K562 (cell line): ENCODE measurements around the gene PRR36. TPM values are rescaled to one million over a fixed set of nuclear protein-coding genes. Genes with fewer than 3 reads are reported as not detected.
A peak's percentile ranks its signal among the peaks of the same experiment; 100 is the strongest.

Source experiments
- ATAC-seq: fragments of 200-7000 bp; cut with Tn5 transposase; 3 replicates; pipeline ENCODE4 v1.9.1; 2020; ENCODE audit warnings: moderate library complexity
- BruUV-seq: library from RNA; stranded (reverse); fragments of 400-500 nt; replicated peaks from 2 replicates; lab custom pipeline; 2021; lab: Mats Ljungman, UMichigan
- CTCF ChIA-PET: fragments of 300-600 bp; formaldehyde crosslinking; extraction: SDS; loops from one replicate; lab custom pipeline; 2021; ENCODE audit warnings: low intra/inter-chr PET ratio; lab: Yijun Ruan, JAX
- POLR2A ChIA-PET: fragments of 300-600, 350-650 bp; sonication (Branson Sonifier 250); formaldehyde crosslinking; extraction: SDS; loops from one replicate; lab custom pipeline; 2021; ENCODE audit warnings: antibody characterized with exemption, inconsistent platforms; lab: Yijun Ruan, JAX
- DNase-seq, 4 experiments: peaks; one replicate each; pipeline versions ENCODE4 v3.0.0 to v3.0.0-alpha.2; 2011 to 2018; ENCODE audit warnings: low spot score in 3 of 4, mixed read lengths in 3 of 4; ENCODE audit errors: extremely low read depth in 1 of 4
- FAIRE-seq: peaks from 2 replicates; lab custom pipeline; 2011; peaks lifted over from hg19 to GRCh38; lab: Jason Lieb, UNC
- H2AFZ ChIP-seq: 2 replicates; pipeline ENCODE4 v1.6.0; 2011; ENCODE audit warnings: low read depth, low read length, control low read depth, inconsistent platforms
- H3K27ac ChIP-seq: fragments of 200-600 bp; 3 replicates; pipeline ENCODE4 v1.8.0; 2011; ENCODE audit warnings: low read depth, mild to moderate bottlenecking, control low read depth, inconsistent platforms, low read length, moderate library complexity, mixed read lengths; ENCODE audit errors: extremely low read depth
- H3K27me3 ChIP-seq, 2 experiments: fragments of 300-600 bp in 1 of 2; 2 replicates in 1 of 2; 3 replicates in 1 of 2; pipeline versions ENCODE4 v1.6.0 to v1.8.0; 2011; ENCODE audit warnings: inconsistent platforms in 2 of 2, low read length in 2 of 2, mild to moderate bottlenecking in 1 of 2, mixed read lengths in 1 of 2, moderate library complexity in 1 of 2; ENCODE audit not compliant: control insufficient read depth in 2 of 2, insufficient read depth in 2 of 2
- H3K36me3 ChIP-seq: fragments of 300-600 bp; 3 replicates; pipeline ENCODE4 v1.8.0; 2011; ENCODE audit warnings: mild to moderate bottlenecking, low read length, inconsistent platforms; ENCODE audit not compliant: control insufficient read depth, insufficient read depth
- H3K4me1 ChIP-seq, 2 experiments: fragments of 200-600 bp in 1 of 2; replicated peaks in 1 of 2; 2 replicates in 1 of 2; 3 replicates in 1 of 2; pipeline versions ENCODE4 v1.5.1 to v1.8.0; 2011; ENCODE audit warnings: inconsistent platforms in 2 of 2, low read length in 2 of 2, mild to moderate bottlenecking in 1 of 2, mixed read lengths in 1 of 2, moderate library complexity in 1 of 2; ENCODE audit not compliant: control insufficient read depth in 2 of 2, insufficient read depth in 2 of 2
- H3K4me2 ChIP-seq: 2 replicates; pipeline ENCODE4 v1.6.1; 2011; ENCODE audit warnings: low read length, control low read depth, inconsistent platforms, mixed read lengths; ENCODE audit not compliant: insufficient read depth
- H3K4me3 ChIP-seq: fragments of 200-600 bp; sonication (generic), shearing (Covaris generic); 2 replicates; pipeline ENCODE4 v1.5.1; 2016; ENCODE audit warnings: control low read depth, inconsistent platforms
- H3K79me2 ChIP-seq: fragments of 200-600 bp; 3 replicates; pipeline ENCODE4 v1.8.0; 2011; ENCODE audit warnings: low read length, inconsistent platforms; ENCODE audit not compliant: control insufficient read depth, insufficient read depth
- H3K9ac ChIP-seq, 2 experiments: 2 replicates each; pipeline versions ENCODE4 v1.6.0 to v1.6.1; 2011; ENCODE audit warnings: low read depth in 2 of 2, low read length in 2 of 2, control low read depth in 1 of 2, inconsistent platforms in 1 of 2, mild to moderate bottlenecking in 1 of 2, mixed read lengths in 1 of 2; ENCODE audit not compliant: insufficient read depth in 1 of 2
- H3K9me1 ChIP-seq: one replicate; pipeline ENCODE4 v1.6.0; 2011; ENCODE audit warnings: inconsistent platforms, mild to moderate bottlenecking, low read length, moderate library complexity; ENCODE audit not compliant: control insufficient read depth, insufficient read depth
- H3K9me3 ChIP-seq: replicated peaks from 2 replicates; pipeline ENCODE4 v1.5.1; 2011; ENCODE audit warnings: low read depth, low read length, inconsistent platforms; ENCODE audit not compliant: control insufficient read depth, insufficient read depth
- H4K20me1 ChIP-seq: replicated peaks from 2 replicates; pipeline ENCODE4 v1.6.1; 2011; ENCODE audit warnings: low read length, inconsistent platforms, mixed read lengths; ENCODE audit not compliant: control insufficient read depth, insufficient read depth
- CBFA2T3 ChIP-seq: fragments of 450-650 bp; IDR thresholded peaks from 2 replicates; pipeline ENCODE4 v1.6.1; 2017
- CCAR2 ChIP-seq: fragments of 200-400 bp; formaldehyde crosslinking; IDR thresholded peaks from 2 replicates; pipeline ENCODE4 v1.6.1; 2017; ENCODE audit warnings: mild to moderate bottlenecking, low read depth, low read length
- CREM ChIP-seq: IDR thresholded peaks from 2 replicates; pipeline ENCODE4 v1.6.1; 2014; ENCODE audit warnings: antibody characterized with exemption, low read depth
- HBP1 ChIP-seq: fragments of 450-650 bp; formaldehyde crosslinking; IDR thresholded peaks from 2 replicates; pipeline ENCODE4 v1.4.0; 2022; ENCODE audit warnings: missing genetic modification characterization
- JUN ChIP-seq, 2 experiments: sonication (generic) in 1 of 2; formaldehyde crosslinking in 1 of 2; IDR thresholded peaks; 2 replicates each; pipeline versions ENCODE4 v1.6.1 to v1.8.0; 2012 to 2022; ENCODE audit warnings: borderline replicate concordance in 2 of 2, mild to moderate bottlenecking in 2 of 2, improper control_type of control experiment in 1 of 2, low read depth in 1 of 2, low read length in 1 of 2, missing genetic modification reagents in 1 of 2
- NKRF ChIP-seq: fragments of 450-650 bp; IDR thresholded peaks from 2 replicates; pipeline ENCODE4 v1.6.1; 2016; ENCODE audit warnings: borderline replicate concordance
- NR1H2 ChIP-seq: sonication (generic); formaldehyde crosslinking; IDR thresholded peaks from 2 replicates; pipeline ENCODE4 v1.4.0; 2020; ENCODE audit warnings: mild to moderate bottlenecking, missing genetic modification reagents
- NR2C1 ChIP-seq, 2 experiments: fragments of 450-650 bp; IDR thresholded peaks; 2 replicates each; pipeline ENCODE4 v1.6.1; 2017; ENCODE audit warnings: mild to moderate bottlenecking in 2 of 2, antibody characterized with exemption in 1 of 2, inconsistent platforms in 1 of 2, missing compliant biosample characterization in 1 of 2, missing genetic modification characterization in 1 of 2
- NR2C2 ChIP-seq, 2 experiments: fragments of 200-800 bp in 1 of 2; sonication (Bioruptor generic) in 1 of 2; sonication (generic) in 1 of 2; formaldehyde crosslinking in 1 of 2; IDR thresholded peaks; 2 replicates each; pipeline versions ENCODE4 v1.6.1 to v1.8.0; 2016 to 2022; ENCODE audit warnings: mild to moderate bottlenecking in 1 of 2, missing compliant biosample characterization in 1 of 2, missing genetic modification characterization in 1 of 2, missing genetic modification reagents in 1 of 2
- ZEB2 ChIP-seq: fragments of 450-650 bp; IDR thresholded peaks from 2 replicates; pipeline ENCODE4 v1.6.1; 2016
- ZFX ChIP-seq: sonication (generic); formaldehyde crosslinking; IDR thresholded peaks from 2 replicates; pipeline ENCODE4 v1.8.0; 2022; ENCODE audit warnings: mild to moderate bottlenecking, missing genetic modification reagents, moderate library complexity
- ZNF277 ChIP-seq: fragments of 250-450 bp; sonication (Bioruptor Pico); IDR thresholded peaks from 2 replicates; pipeline ENCODE4 v1.8.0; 2022; ENCODE audit warnings: inconsistent platforms, mild to moderate bottlenecking, moderate library complexity, borderline replicate concordance
- ZNF740 ChIP-seq, 3 experiments: fragments of 200-800 bp in 1 of 3; sonication (Bioruptor generic) in 1 of 3; sonication (generic) in 1 of 3; formaldehyde crosslinking in 1 of 3; IDR thresholded peaks; 2 replicates each; pipeline versions ENCODE4 v1.6.1 to v1.8.0; 2016 to 2022; ENCODE audit warnings: mild to moderate bottlenecking in 2 of 3, missing compliant biosample characterization in 2 of 3, missing genetic modification characterization in 2 of 3, missing genetic modification reagents in 1 of 3
- WGBS: fragments of 100-300 bp; shearing (Covaris generic); methylation state at CpG from one replicate; pipeline ENCODE4 v1.1.6; 2016; ENCODE audit warnings: low coverage, mixed read lengths; ENCODE audit not compliant: insufficient coverage; ENCODE audit errors: missing lambda C conversion rate; 5-methylcytosine and 5-hydroxymethylcytosine counted together
- in situ Hi-C: fragments of 300-500 bp; cut with MboI; formaldehyde crosslinking; loops from 4 replicates; pipeline ENCODE4 v1.15.0; 2018; ENCODE audit warnings: inconsistent platforms, mixed read lengths
- intact Hi-C: fragments of 100-400 bp; cut with micrococcal nuclease; formaldehyde crosslinking; loops from 2 replicates; pipeline ENCODE4 v1.14.2; 2022
- polyA plus RNA-seq, 8 experiments: library from polyadenylated mRNA; depleted of rRNA in 4 of 8; stranded (reverse) in 5 of 8; unstranded in 3 of 8; fragments of >200 nt; fragmentation: Nextera tagmentation in 2 of 8; fragmentation: Illumina TruSeq in 1 of 8; extraction: Ambion mirVana in 2 of 8; extraction: Trizol in 1 of 8; gene quantifications; 2 replicates each; pipeline versions ENCODE4 v1.2.1 to v1.2.3, GENCODE V29; 2011 to 2014; ENCODE audit warnings: inconsistent platforms in 1 of 8, missing spikeins in 1 of 8
- total RNA-seq, 7 experiments: library from RNA; depleted of rRNA in 6 of 7; stranded (reverse); fragments of >200 nt in 6 of 7; fragmentation: Illumina TruSeq in 2 of 7; extraction: Trizol in 2 of 7; gene quantifications; 2 replicates each; pipeline versions ENCODE4 v1.2.1 to v1.2.3, GENCODE V29; 2011 to 2021; ENCODE audit warnings: low replicate concordance in 1 of 7

PRR36 gene
- total and polyA plus RNA-seq, 9 of the 15 experiments (the other 6 are each of a cell fraction or from before 2014, with no cell fraction given) = 0.05 to 0.42 (median 0.06) TPM; not detected in 6

- DNase-seq (peak in 1 of 4 experiments; percentile 40), FAIRE-seq (peak; percentile 59), ATAC-seq (no peak; the same call in 1 of the 3 replicates)
- ChIA-PET CTCF (interaction anchor here (0.6 to 1.0 kb wide), 2 partner anchors 31 to 49 kb away, joined by 3 read pairs; no protein-coding TSS in a partner anchor), POLR2A (interaction anchor here (0.7 to 5.3 kb wide), 9 partner anchors 9 to 46 kb away, joined by 3 to 72 read pairs (median 6); partner anchors contain the start of genes LRRC8E, SNAPC2 and TGFBR3L)
- peak overlapping the region; percentile 96 for H3K4me3 ChIP-seq
- peaks cover 49% of the 10 kb centered on the region for H3K79me2 ChIP-seq
- H3K27ac ChIP-seq = peak overlapping the region; percentile 96
- TSS peak; percentile 89 for BruUV-seq
- H3K4me1 ChIP-seq = peaks cover 13 to 61% of the 10 kb centered on the region in 2 experiments; a peak in 4 of 5 replicates
- H3K27me3 ChIP-seq = no peaks in the 10 kb centered on the region
- peak overlapping the region; percentile 98 for H3K4me2 ChIP-seq
- H2AFZ ChIP-seq = peak overlapping the region; percentile 87
- peaks cover 7% of the 10 kb centered on the region for H3K9me1 ChIP-seq
- intact Hi-C loops = loop anchor here (2.0 kb wide), 2 partner anchors 32 to 50 kb away; no protein-coding TSS in a partner anchor
- in situ Hi-C loops = no loop called here
- H3K9ac ChIP-seq = peak overlapping the region; percentile 92 to 96
- no peaks in the 10 kb centered on the region for H3K9me3 ChIP-seq
- H3K36me3 ChIP-seq = peaks cover 38% of the 10 kb centered on the region; the same call in 2 of the 3 replicates
- 0% methylated on average over 17 of the region's 20 CpGs for WGBS
- H4K20me1 ChIP-seq = no peaks in the 10 kb centered on the region
- 0 out of 2 replicates have a peak, but pooled peaks have one; percentile 22 for TF ChIP-seq NR1H2
- no peak; the same call in 1 of the 2 replicates for TF ChIP-seq NR2C1 (IDR thresholded peaks at IDR 0.05)
- 0 out of 2 replicates have a peak, but pooled peaks have one; percentile 63 for TF ChIP-seq NR2C1 (tag; IDR thresholded peaks at IDR 0.05)
- TF ChIP-seq HBP1 (CRISPR knock-in tag) = 0 out of 2 replicates have a peak, but pooled peaks have one; percentile 23
- TF ChIP-seq ZNF277 (CRISPR knock-in tag) = no peak
- no peak for TF ChIP-seq ZEB2
- peak; percentile 12; the same call in 1 of the 2 replicates for TF ChIP-seq ZFX (CRISPR knock-in tag)
- no peak for TF ChIP-seq NR2C2 (CRISPR knock-in tag; IDR thresholded peaks at IDR 0.05)
- TF ChIP-seq NR2C2 (tag; IDR thresholded peaks at IDR 0.05) = 0 out of 2 replicates have a peak, but pooled peaks have one; percentile 0
- 0 out of 2 replicates have a peak, but pooled peaks have one; percentile 62 for TF ChIP-seq ZNF740 (CRISPR knock-in tag; IDR thresholded peaks at IDR 0.05)
- no peak for TF ChIP-seq ZNF740 (tag; IDR thresholded peaks at IDR 0.05)
- no peak for TF ChIP-seq NKRF
- TF ChIP-seq CCAR2 = no peak
- TF ChIP-seq CREM = peak; percentile 16; the same call in 1 of the 2 replicates
- peak; percentile 30; the same call in 1 of the 2 replicates for TF ChIP-seq CBFA2T3
- no peak for TF ChIP-seq JUN (IDR thresholded peaks at IDR 0.05; ENCODE audit: borderline replicate concordance, low read depth, low read length)
- 0 out of 2 replicates have a peak, but pooled peaks have one; percentile 6 for TF ChIP-seq JUN (CRISPR knock-in tag; IDR thresholded peaks at IDR 0.05; ENCODE audit: borderline replicate concordance)
These were observed 28.6 kb upstream of the PRR36 start for GRCh38 chr19:7902796-7903243.
